ENCODE data around the gene PAX5. TPM values are rescaled to one million over a fixed set of nuclear protein-coding genes. Genes with fewer than 3 reads are reported as not detected.
A peak's percentile ranks its signal among the peaks of the same experiment; 100 is the strongest.

Gene PAX5
- total and polyA plus RNA-seq, 2 of the 13 experiments (the other 11 are each of a cell fraction or from before 2014, with no cell fraction given), result not detected

- TF ChIP-seq HNF1A (IDR thresholded peaks at IDR 0.05; ENCODE audit: low read depth) (peak; percentile 77), HNF1A (CRISPR knock-in tag; IDR thresholded peaks at IDR 0.05; ENCODE audit: borderline replicate concordance) (peak; percentile 78; the same call in 1 of the 2 replicates), ZNF430 (CRISPR knock-in tag; IDR thresholded peaks at IDR 0.05) (peak; percentile 73), ZBTB40 (IDR thresholded peaks at IDR 0.05) (no peak), ZBTB40 (CRISPR knock-in tag; IDR thresholded peaks at IDR 0.05) (peak; percentile 72), SALL2 (CRISPR knock-in tag; IDR thresholded peaks at IDR 0.05) (peak; percentile 53; the same call in 1 of the 2 replicates), STAT5B (CRISPR knock-in tag; IDR thresholded peaks at IDR 0.05) (0 out of 2 replicates have a peak, but pooled peaks have one; percentile 63), PAX8 (CRISPR knock-in tag; IDR thresholded peaks at IDR 0.05; ENCODE audit: borderline replicate concordance) (no peak), NR2F1 (CRISPR knock-in tag; IDR thresholded peaks at IDR 0.05) (peak; percentile 92 to 94), MTERF4 (CRISPR knock-in tag; IDR thresholded peaks at IDR 0.05) (peak; percentile 74; the same call in 1 of the 2 replicates), ZFP36L1 (CRISPR knock-in tag; IDR thresholded peaks at IDR 0.05) (no peak; the same call in 1 of the 2 replicates), IRF2 (CRISPR knock-in tag; IDR thresholded peaks at IDR 0.05) (peak; percentile 88), MED13 (CRISPR knock-in tag; IDR thresholded peaks at IDR 0.05) (0 out of 2 replicates have a peak, but pooled peaks have one; percentile 38), CBFB (CRISPR knock-in tag; IDR thresholded peaks at IDR 0.05) (peak; percentile 68), ZNF136 (CRISPR knock-in tag; IDR thresholded peaks at IDR 0.05; ENCODE audit: low read depth) (0 out of 2 replicates have a peak, but pooled peaks have one; percentile 31)
Measured at GRCh38 chr9:36867672-36868471, 166.2 kb downstream of the PAX5 start (continued).

Data from HepG2 (cell line).